WI38 (cell line): ENCODE measurements around the gene SETX.

Experiments used
- H3K4me3 ChIP-seq: 2 replicates; pipeline ENCODE4 v1.5.1; 2011; ENCODE audit warnings: low read depth, mild to moderate bottlenecking, control low read depth, low read length
- CTCF ChIP-seq: IDR thresholded peaks from 2 replicates; pipeline ENCODE4 v1.5.1; 2012; ENCODE audit warnings: low read depth, mild to moderate bottlenecking, control low read depth, low read length

Gene SETX

GRCh38 chr9:132351404-132352045 lies 3.3 kb downstream of the SETX start:
- no peak overlapping the region for H3K4me3 ChIP-seq

GRCh38 chr9:132350861-132351315 lies 3.9 kb downstream of the SETX start:
- TF ChIP-seq CTCF: no peak

More at GRCh38 chr9:132351404-132352045, 3.3 kb downstream of the SETX start:
- no peak for TF ChIP-seq CTCF

GRCh38 chr9:132348676-132349075 lies 6.1 kb downstream of the SETX start:
- TF ChIP-seq CTCF: no peak
- H3K4me3 ChIP-seq: no peak overlapping the region

More at GRCh38 chr9:132350861-132351315, 3.9 kb downstream of the SETX start:
- no peak overlapping the region for H3K4me3 ChIP-seq

GRCh38 chr9:132346177-132346576 lies 8.6 kb downstream of the SETX start:
- no peak for TF ChIP-seq CTCF
- no peak overlapping the region for H3K4me3 ChIP-seq

GRCh38 chr9:132341177-132341840 lies 13.5 kb downstream of the SETX start:
- TF ChIP-seq CTCF: no peak
- H3K4me3 ChIP-seq: no peak overlapping the region

GRCh38 chr9:132334364-132334763 lies 20.4 kb downstream of the SETX start:
- no peak overlapping the region for H3K4me3 ChIP-seq
- TF ChIP-seq CTCF: no peak

- no peak overlapping the region for H3K4me3 ChIP-seq
- no peak for TF ChIP-seq CTCF
Measured at GRCh38 chr9:132333556-132333955, 21.2 kb downstream of the SETX start.
